Adrenal gland (tissue), 12 donors: ENCODE data around the gene RASSF8. TPM values are rescaled to one million over a fixed set of nuclear protein-coding genes. Genes with fewer than 3 reads are reported as not detected.

Experiments used
- DNase-seq, 7 donors: peaks; one replicate each; pipeline ENCODE4 v3.0.0-alpha.2; 2019 to 2020
- H3K27ac ChIP-seq, 5 donors: fragments of 200-600 bp; sonication (generic) in 4 of 5; 1 replicate in 3 of 5; 2 replicates in 2 of 5; pipeline versions ENCODE4 v1.5.1 to v1.8.0; 2016 to 2020; ENCODE audit warnings: mild to moderate bottlenecking in 1 of 5
- H3K27me3 ChIP-seq: fragments of 200-600 bp; 2 replicates; pipeline ENCODE4 v1.8.0; 2021
- H3K36me3 ChIP-seq, 2 donors: fragments of 200-600 bp; replicated peaks in 1 of 2; 1 replicate in 1 of 2; 2 replicates in 1 of 2; pipeline versions ENCODE4 v1.5.1 to v1.8.0; 2018 to 2022
- H3K4me1 ChIP-seq, 2 donors: fragments of 200-600 bp; replicated peaks in 1 of 2; 1 replicate in 1 of 2; 2 replicates in 1 of 2; pipeline versions ENCODE4 v1.5.1 to v1.8.0; 2018 to 2021
- H3K4me3 ChIP-seq, 4 donors: fragments of 200-600 bp; sonication (generic) in 3 of 4; one replicate each; pipeline ENCODE4 v1.5.1; 2016 to 2018
- H3K9me3 ChIP-seq, 3 donors: fragments of 200-600 bp; sonication (generic) in 1 of 3; replicated peaks in 1 of 3; 1 replicate in 2 of 3; 2 replicates in 1 of 3; pipeline versions ENCODE4 v1.5.1 to v1.8.0; 2016 to 2021
- POLR2A ChIP-seq, 2 donors: fragments of 450-650 bp; IDR thresholded peaks; one replicate each; pipeline ENCODE4 v1.6.1; 2017; ENCODE audit warnings: antibody characterized with exemption in 2 of 2, mild to moderate bottlenecking in 2 of 2, moderate library complexity in 1 of 2
- WGBS, 4 donors: extraction: QIAGEN DNeasy Blood & Tissue Kit in 2 of 4; methylation state at CpG; one replicate each; pipeline versions ENCODE4 v1.1.5 to v1.1.7; 2013 to 2017; 5-methylcytosine and 5-hydroxymethylcytosine counted together
- intact Hi-C, 2 donors: fragments of 100-400 bp; cut with DNase I; formaldehyde crosslinking; loops; one replicate each; pipeline versions ENCODE4 v1.14.1 to v1.15.0; 2022 to 2023
- polyA plus RNA-seq, 3 donors: library from polyadenylated mRNA; stranded (reverse); fragments of 200-250 nt in 2 of 3; fragments of 350-450 nt in 1 of 3; fragmentation: Illumina TruSeq in 1 of 3; extraction: RNeasy Lipid Tissue Mini Kit (QIAGEN cat#74804) in 1 of 3; gene quantifications; one replicate each; pipeline ENCODE4 v1.2.3, GENCODE V29; 2013 to 2014
- total RNA-seq, 9 donors: library from RNA; depleted of rRNA in 4 of 9; stranded (reverse); fragments of >200 nt in 4 of 9; fragments of 120-200 nt in 1 of 9; fragmentation: NEBNext Ultra II Directional in 1 of 9; extraction: Animal tissue kit (Norgen Biotek cat#: 25700) in 1 of 9; gene quantifications; one replicate each; pipeline versions ENCODE4 v1.1.0 to v1.2.4, GENCODE V29; 2013 to 2023
- TF ChIP-seq, protein P1 (sequence below), 6 experiments: fragments of 450-650 bp in 4 of 6; fragments of 200-600 bp in 2 of 6; sonication (generic) in 1 of 6; IDR thresholded peaks; 1 replicate in 5 of 6; 2 replicates in 1 of 6; pipeline versions ENCODE4 v1.5.1 to v1.8.0; 2016 to 2021; ENCODE audit warnings: antibody characterized with exemption in 6 of 6, mild to moderate bottlenecking in 2 of 6, moderate library complexity in 1 of 6
- donor health status: healthy with polysubstance abuse.
- donor health status: Bipolar disorder and iron deficiency.
- donor health status: DM: yes; HTN: yes; CAD: no.
- donor health status: DM: no; HTN: no; CAD: no.
- donor health status: DM: no; HTN: no; CAD: no.
- donor health status: DM: yes; HTN: yes; CAD: no.

RASSF8 gene
- total and polyA plus RNA-seq, 12 donors = 6.5 to 85.7 (median 43.9) TPM

DNA sequence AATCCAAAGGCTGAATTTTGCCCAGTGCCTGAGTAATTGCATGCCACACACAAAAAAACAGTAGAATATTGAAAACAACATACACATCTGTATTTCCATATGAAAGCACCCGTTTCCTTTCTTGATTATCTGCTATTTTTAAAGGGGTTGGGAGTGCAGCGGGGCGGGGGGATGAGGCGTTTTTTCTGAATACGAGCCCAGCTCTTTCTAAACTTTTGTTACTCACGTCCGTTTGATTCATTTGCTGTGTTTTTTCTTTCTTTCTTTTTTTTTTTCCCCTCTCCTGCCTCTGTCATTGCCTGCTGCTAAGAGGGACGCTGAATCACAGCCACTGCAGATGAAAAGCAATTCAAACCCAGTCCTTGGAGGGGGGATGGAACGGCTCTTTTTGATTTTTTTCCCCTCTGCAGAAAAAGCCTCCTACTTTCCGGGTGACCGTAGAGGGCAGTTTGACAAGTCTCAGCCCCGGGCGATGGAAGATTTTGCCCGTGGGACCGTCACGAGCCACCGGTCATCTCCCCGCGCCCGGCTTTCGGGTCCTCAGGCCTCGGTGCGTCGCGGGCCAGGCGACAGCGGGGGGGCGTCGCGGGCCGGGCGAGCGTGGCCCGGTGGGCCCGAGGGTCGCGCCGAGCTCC is 572 bp upstream of the RASSF8 start:
- WGBS, 4 donors = 0 to 2% (median 1%) methylated on average over 9 to 38 of the region's 38 CpGs

DNA sequence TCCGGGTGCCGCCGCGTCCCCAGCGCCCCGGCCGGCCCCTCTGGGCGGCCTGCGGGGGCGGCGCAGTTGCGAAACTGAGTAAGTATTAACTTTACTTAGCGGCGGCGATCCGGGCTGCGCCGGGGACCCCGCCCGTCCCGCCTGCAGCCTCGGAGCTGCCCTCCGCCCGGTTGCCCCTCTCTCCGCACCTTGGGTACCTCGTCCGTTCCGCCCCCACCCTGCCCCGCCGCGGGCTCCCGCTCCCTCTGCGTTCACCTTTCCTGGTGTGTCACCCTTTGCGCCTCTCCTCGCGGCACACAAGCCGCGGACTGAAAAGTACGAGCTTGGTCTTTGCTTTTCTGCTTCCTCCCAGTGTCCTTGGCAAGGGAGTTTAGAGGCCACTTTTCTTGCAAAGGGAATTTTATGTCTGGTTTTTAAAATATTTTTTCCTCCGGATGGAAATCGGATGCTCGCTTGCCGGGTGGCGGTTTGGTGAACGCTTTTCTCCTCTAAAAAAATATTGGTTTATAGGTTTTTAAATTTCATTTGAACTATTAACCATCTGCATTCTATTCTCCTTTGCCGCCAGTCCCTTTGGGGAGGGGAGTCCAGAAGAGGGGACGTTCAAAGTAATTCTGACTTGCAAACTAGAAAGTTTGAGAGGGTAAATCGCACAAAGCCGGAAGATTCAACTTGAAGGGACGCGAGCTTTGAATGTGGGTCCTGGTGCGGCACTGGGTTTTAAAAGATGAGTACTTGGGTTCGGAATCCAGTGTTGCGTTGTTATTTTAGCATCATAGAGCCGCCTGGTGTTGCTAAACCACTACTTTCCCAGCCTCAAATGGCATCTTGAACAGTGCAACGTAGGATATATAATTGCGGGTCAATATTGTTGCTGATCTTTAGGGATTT is 834 bp downstream of the RASSF8 start:
- H3K36me3 ChIP-seq = no peaks in the 10 kb centered on the region
- WGBS, 4 donors = 0 to 1% (median 1%) methylated on average over 25 to 57 of the region's 57 CpGs
- H3K4me3 ChIP-seq = peak overlapping the region in 2 of 4 donors; percentile 52 to 97
- peaks cover 7 to 43% of the 10 kb centered on the region in 2 donors for H3K4me1 ChIP-seq
- DNase-seq = peak; percentile 61 to 75 (median 67)
- intact Hi-C loops = no loop called here
- no peaks in the 10 kb centered on the region for H3K27me3 ChIP-seq
- H3K9me3 ChIP-seq = no peaks in the 10 kb centered on the region
- H3K27ac ChIP-seq = peak overlapping the region; percentile 19 to 100 (median 98)
- peak; percentile 41 to 50 for TF ChIP-seq POLR2A (IDR thresholded peaks at IDR 0.05)
- TF ChIP-seq, protein P1, sequence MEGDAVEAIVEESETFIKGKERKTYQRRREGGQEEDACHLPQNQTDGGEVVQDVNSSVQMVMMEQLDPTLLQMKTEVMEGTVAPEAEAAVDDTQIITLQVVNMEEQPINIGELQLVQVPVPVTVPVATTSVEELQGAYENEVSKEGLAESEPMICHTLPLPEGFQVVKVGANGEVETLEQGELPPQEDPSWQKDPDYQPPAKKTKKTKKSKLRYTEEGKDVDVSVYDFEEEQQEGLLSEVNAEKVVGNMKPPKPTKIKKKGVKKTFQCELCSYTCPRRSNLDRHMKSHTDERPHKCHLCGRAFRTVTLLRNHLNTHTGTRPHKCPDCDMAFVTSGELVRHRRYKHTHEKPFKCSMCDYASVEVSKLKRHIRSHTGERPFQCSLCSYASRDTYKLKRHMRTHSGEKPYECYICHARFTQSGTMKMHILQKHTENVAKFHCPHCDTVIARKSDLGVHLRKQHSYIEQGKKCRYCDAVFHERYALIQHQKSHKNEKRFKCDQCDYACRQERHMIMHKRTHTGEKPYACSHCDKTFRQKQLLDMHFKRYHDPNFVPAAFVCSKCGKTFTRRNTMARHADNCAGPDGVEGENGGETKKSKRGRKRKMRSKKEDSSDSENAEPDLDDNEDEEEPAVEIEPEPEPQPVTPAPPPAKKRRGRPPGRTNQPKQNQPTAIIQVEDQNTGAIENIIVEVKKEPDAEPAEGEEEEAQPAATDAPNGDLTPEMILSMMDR (IDR thresholded peaks at IDR 0.05) = peak in 1 of 6 experiments; percentile 17

More for the DNA sequence above, 572 bp upstream of the RASSF8 start:
- Histone ChIP-seq H3K9me3 (no peaks in the 10 kb centered on the region), H3K4me3 (peak overlapping the region in 3 of 4 donors; percentile 32 to 97 (median 78)), H3K36me3 (no peaks in the 10 kb centered on the region), H3K4me1 (peaks cover 0 to 32% of the 10 kb centered on the region in 2 donors), H3K27me3 (no peaks in the 10 kb centered on the region), H3K27ac (peak overlapping the region; percentile 90 to 100 (median 98))
- TF ChIP-seq, protein P1 (IDR thresholded peaks at IDR 0.05) = peak in 1 of 6 experiments; percentile 9
- peak in 1 of 2 donors; percentile 5 for TF ChIP-seq POLR2A (IDR thresholded peaks at IDR 0.05)
- intact Hi-C loops = no loop called here
- peak in 6 of 7 donors; percentile 69 to 84 (median 75) for DNase-seq

- peak overlapping the region in 2 of 4 donors; percentile 52 to 97 for H3K4me3 ChIP-seq
- H3K36me3 ChIP-seq = no peaks in the 10 kb centered on the region
- no peaks in the 10 kb centered on the region for H3K27me3 ChIP-seq
- TF ChIP-seq, protein P1 (IDR thresholded peaks at IDR 0.05) = no peak
- TF ChIP-seq POLR2A (IDR thresholded peaks at IDR 0.05) = peak in 1 of 2 donors; percentile 11
- peaks cover 7 to 43% of the 10 kb centered on the region in 2 donors for H3K4me1 ChIP-seq
- intact Hi-C loops = loop anchor here (10.0 kb wide), 1 partner anchor 55 kb away; no protein-coding TSS in a partner anchor
- WGBS, 4 donors = 9 to 16% (median 13%) methylated on average over 5 of the region's 5 CpGs
- H3K27ac ChIP-seq = peak overlapping the region in 4 of 5 donors; percentile 86 to 100 (median 98)
- DNase-seq = peak; percentile 34 to 70 (median 51)
- H3K9me3 ChIP-seq = no peaks in the 10 kb centered on the region
Observed at GRCh38 chr12:25960143-25960542, 1.7 kb downstream of the RASSF8 start.

GRCh38 chr12:25960961-25961360 is 2.5 kb downstream of the RASSF8 start:
- H3K9me3 ChIP-seq = no peaks in the 10 kb centered on the region
- TF ChIP-seq POLR2A (IDR thresholded peaks at IDR 0.05) = no peak
- TF ChIP-seq, protein P1 (IDR thresholded peaks at IDR 0.05) = no peak
- no peaks in the 10 kb centered on the region for H3K36me3 ChIP-seq
- peak overlapping the region in 1 of 4 donors; percentile 97 for H3K4me3 ChIP-seq
- no peak for DNase-seq
- intact Hi-C loops = loop anchor here (10.0 kb wide), 1 partner anchor 54 kb away; no protein-coding TSS in a partner anchor
- WGBS, 4 donors = 42 to 51% (median 43%) methylated on average over 4 of the region's 4 CpGs
- H3K27ac ChIP-seq = no peak overlapping the region
- H3K4me1 ChIP-seq = peaks cover 7 to 43% of the 10 kb centered on the region in 2 donors
- H3K27me3 ChIP-seq = no peaks in the 10 kb centered on the region
